Ishikawa (cell line): ENCODE measurements around the gene UPF2.

ENCODE experiments used
- CEBPB ChIP-seq: IDR thresholded peaks from 2 replicates; pipeline ENCODE4 v1.6.1; 2012
- CREB1 ChIP-seq: IDR thresholded peaks from 2 replicates; pipeline ENCODE4 v1.6.1; 2012; ENCODE audit warnings: low read depth
- EGR1 ChIP-seq: IDR thresholded peaks from 2 replicates; pipeline ENCODE4 v1.6.1; 2012
- EP300 ChIP-seq: IDR thresholded peaks from 2 replicates; pipeline ENCODE4 v1.6.1; 2012; ENCODE audit warnings: borderline replicate concordance
- FOXM1 ChIP-seq: IDR thresholded peaks from 2 replicates; pipeline ENCODE4 v1.6.1; 2012; ENCODE audit warnings: low read depth, borderline replicate concordance
- MAX ChIP-seq: IDR thresholded peaks from 2 replicates; pipeline ENCODE4 v1.6.1; 2012
- NFIC ChIP-seq: IDR thresholded peaks from 2 replicates; pipeline ENCODE4 v1.6.1; 2012
- RAD21 ChIP-seq: IDR thresholded peaks from 2 replicates; pipeline ENCODE4 v1.6.1; 2012; ENCODE audit warnings: low read depth
- REST ChIP-seq: IDR thresholded peaks from 2 replicates; pipeline ENCODE4 v1.6.1; 2012; ENCODE audit warnings: low read depth, mild to moderate bottlenecking
- TAF1 ChIP-seq: IDR thresholded peaks from 2 replicates; pipeline ENCODE4 v1.6.1; 2012; ENCODE audit warnings: low read depth, mild to moderate bottlenecking
- TCF12 ChIP-seq: IDR thresholded peaks from 2 replicates; pipeline ENCODE4 v1.6.1; 2012; ENCODE audit warnings: low read depth
- TEAD4 ChIP-seq: IDR thresholded peaks from 2 replicates; pipeline ENCODE4 v1.6.1; 2012
- USF1 ChIP-seq: IDR thresholded peaks from 2 replicates; pipeline ENCODE4 v1.6.1; 2012
- YY1 ChIP-seq: IDR thresholded peaks from 2 replicates; pipeline ENCODE4 v1.6.1; 2012; ENCODE audit warnings: low read depth
- ZBTB7A ChIP-seq: IDR thresholded peaks from 2 replicates; pipeline ENCODE4 v1.6.1; 2012; ENCODE audit warnings: low read depth

UPF2 gene

GRCh38 chr10:12031404-12031803, 11.2 kb downstream of the UPF2 start:
- TF ChIP-seq CEBPB (no peak), USF1 (no peak), REST (no peak), FOXM1 (no peak), NFIC (no peak), YY1 (no peak), TEAD4 (no peak), MAX (no peak), ZBTB7A (no peak), TAF1 (no peak)

GRCh38 chr10:12027539-12027938, 15.1 kb downstream of the UPF2 start:
- TF ChIP-seq EP300, result no peak
- TF ChIP-seq CEBPB, result no peak
- no peak for TF ChIP-seq EGR1
- no peak for TF ChIP-seq ZBTB7A
- TF ChIP-seq TCF12, result no peak
- TF ChIP-seq FOXM1, result no peak
- TF ChIP-seq MAX, result no peak
- TF ChIP-seq CREB1, result no peak
- no peak for TF ChIP-seq YY1
- TF ChIP-seq TEAD4, result no peak
- TF ChIP-seq TAF1, result no peak
- TF ChIP-seq RAD21, result no peak
- no peak for TF ChIP-seq REST
- TF ChIP-seq NFIC, result no peak
- no peak for TF ChIP-seq USF1

GRCh38 chr10:12025591-12025990, 17.0 kb downstream of the UPF2 start:
- TF ChIP-seq USF1 (no peak), EP300 (no peak), NFIC (no peak), REST (no peak), CREB1 (no peak), YY1 (no peak), CEBPB (no peak), ZBTB7A (no peak), TAF1 (no peak), RAD21 (no peak), TCF12 (no peak)

- no peak for TF ChIP-seq USF1
- TF ChIP-seq TEAD4, result no peak
- no peak for TF ChIP-seq EP300
- TF ChIP-seq TAF1, result no peak
- TF ChIP-seq MAX, result no peak
- TF ChIP-seq FOXM1, result no peak
- TF ChIP-seq RAD21, result no peak
- no peak for TF ChIP-seq YY1
- TF ChIP-seq TCF12, result no peak
- no peak for TF ChIP-seq ZBTB7A
- no peak for TF ChIP-seq CEBPB
- TF ChIP-seq EGR1, result no peak
- TF ChIP-seq NFIC, result no peak
- TF ChIP-seq REST, result no peak
- no peak for TF ChIP-seq CREB1
Measured at GRCh38 chr10:12022580-12023257, 19.9 kb downstream of the UPF2 start.
